ENCODE results near the gene ITPKA. TPM values are rescaled to one million over a fixed set of nuclear protein-coding genes. Genes with fewer than 3 reads are reported as not detected.
A peak's percentile ranks its signal among the peaks of the same experiment; 100 is the strongest.

ITPKA gene
- total and polyA plus RNA-seq, 2 of the 13 experiments (the other 11 are each of a cell fraction or from before 2014, with no cell fraction given), result 13.2 to 41.3 TPM

- TF ChIP-seq, protein P1, sequence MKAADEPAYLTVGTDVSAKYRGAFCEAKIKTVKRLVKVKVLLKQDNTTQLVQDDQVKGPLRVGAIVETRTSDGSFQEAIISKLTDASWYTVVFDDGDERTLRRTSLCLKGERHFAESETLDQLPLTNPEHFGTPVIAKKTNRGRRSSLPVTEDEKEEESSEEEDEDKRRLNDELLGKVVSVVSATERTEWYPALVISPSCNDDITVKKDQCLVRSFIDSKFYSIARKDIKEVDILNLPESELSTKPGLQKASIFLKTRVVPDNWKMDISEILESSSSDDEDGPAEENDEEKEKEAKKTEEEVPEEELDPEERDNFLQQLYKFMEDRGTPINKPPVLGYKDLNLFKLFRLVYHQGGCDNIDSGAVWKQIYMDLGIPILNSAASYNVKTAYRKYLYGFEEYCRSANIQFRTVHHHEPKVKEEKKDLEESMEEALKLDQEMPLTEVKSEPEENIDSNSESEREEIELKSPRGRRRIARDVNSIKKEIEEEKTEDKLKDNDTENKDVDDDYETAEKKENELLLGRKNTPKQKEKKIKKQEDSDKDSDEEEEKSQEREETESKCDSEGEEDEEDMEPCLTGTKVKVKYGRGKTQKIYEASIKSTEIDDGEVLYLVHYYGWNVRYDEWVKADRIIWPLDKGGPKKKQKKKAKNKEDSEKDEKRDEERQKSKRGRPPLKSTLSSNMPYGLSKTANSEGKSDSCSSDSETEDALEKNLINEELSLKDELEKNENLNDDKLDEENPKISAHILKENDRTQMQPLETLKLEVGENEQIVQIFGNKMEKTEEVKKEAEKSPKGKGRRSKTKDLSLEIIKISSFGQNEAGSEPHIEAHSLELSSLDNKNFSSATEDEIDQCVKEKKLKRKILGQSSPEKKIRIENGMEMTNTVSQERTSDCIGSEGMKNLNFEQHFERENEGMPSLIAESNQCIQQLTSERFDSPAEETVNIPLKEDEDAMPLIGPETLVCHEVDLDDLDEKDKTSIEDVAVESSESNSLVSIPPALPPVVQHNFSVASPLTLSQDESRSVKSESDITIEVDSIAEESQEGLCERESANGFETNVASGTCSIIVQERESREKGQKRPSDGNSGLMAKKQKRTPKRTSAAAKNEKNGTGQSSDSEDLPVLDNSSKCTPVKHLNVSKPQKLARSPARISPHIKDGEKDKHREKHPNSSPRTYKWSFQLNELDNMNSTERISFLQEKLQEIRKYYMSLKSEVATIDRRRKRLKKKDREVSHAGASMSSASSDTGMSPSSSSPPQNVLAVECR (CRISPR knock-in tag; IDR thresholded peaks at IDR 0.05; ENCODE audit: borderline replicate concordance), result peak; percentile 41
- TF ChIP-seq SNRNP70 (IDR thresholded peaks at IDR 0.05; ENCODE audit: low read depth, low read length), result no peak
- peak; percentile 84; the same call in 1 of the 2 replicates for TF ChIP-seq RNF2 (conservative IDR thresholded peaks at IDR 0.05; ENCODE audit: low read depth)
- no peak for TF ChIP-seq SOX13 (IDR thresholded peaks at IDR 0.05)
- TF ChIP-seq SOX13 (CRISPR knock-in tag; conservative IDR thresholded peaks at IDR 0.05 in 1 of 2, IDR thresholded peaks at IDR 0.05 in 1 of 2), result 0 out of 4 replicates have a peak, but pooled peaks of 1 of the 2 experiments have one; percentile 28
- no peak for TF ChIP-seq AGO1 (IDR thresholded peaks at IDR 0.05; ENCODE audit: low read depth, low read length, poor library complexity, severe bottlenecking)
- TF ChIP-seq RFX5 (IDR thresholded peaks at IDR 0.05; ENCODE audit: low read depth, low read length), result no peak
- 0 out of 2 replicates have a peak, but pooled peaks have one; percentile 31 for TF ChIP-seq ATF2 (CRISPR knock-in tag; IDR thresholded peaks at IDR 0.05)
- TF ChIP-seq, protein P2, sequence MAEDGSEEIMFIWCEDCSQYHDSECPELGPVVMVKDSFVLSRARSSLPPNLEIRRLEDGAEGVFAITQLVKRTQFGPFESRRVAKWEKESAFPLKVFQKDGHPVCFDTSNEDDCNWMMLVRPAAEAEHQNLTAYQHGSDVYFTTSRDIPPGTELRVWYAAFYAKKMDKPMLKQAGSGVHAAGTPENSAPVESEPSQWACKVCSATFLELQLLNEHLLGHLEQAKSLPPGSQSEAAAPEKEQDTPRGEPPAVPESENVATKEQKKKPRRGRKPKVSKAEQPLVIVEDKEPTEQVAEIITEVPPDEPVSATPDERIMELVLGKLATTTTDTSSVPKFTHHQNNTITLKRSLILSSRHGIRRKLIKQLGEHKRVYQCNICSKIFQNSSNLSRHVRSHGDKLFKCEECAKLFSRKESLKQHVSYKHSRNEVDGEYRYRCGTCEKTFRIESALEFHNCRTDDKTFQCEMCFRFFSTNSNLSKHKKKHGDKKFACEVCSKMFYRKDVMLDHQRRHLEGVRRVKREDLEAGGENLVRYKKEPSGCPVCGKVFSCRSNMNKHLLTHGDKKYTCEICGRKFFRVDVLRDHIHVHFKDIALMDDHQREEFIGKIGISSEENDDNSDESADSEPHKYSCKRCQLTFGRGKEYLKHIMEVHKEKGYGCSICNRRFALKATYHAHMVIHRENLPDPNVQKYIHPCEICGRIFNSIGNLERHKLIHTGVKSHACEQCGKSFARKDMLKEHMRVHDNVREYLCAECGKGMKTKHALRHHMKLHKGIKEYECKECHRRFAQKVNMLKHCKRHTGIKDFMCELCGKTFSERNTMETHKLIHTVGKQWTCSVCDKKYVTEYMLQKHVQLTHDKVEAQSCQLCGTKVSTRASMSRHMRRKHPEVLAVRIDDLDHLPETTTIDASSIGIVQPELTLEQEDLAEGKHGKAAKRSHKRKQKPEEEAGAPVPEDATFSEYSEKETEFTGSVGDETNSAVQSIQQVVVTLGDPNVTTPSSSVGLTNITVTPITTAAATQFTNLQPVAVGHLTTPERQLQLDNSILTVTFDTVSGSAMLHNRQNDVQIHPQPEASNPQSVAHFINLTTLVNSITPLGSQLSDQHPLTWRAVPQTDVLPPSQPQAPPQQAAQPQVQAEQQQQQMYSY (CRISPR knock-in tag; IDR thresholded peaks at IDR 0.05), result peak; percentile 25; the same call in 1 of the 2 replicates
- TF ChIP-seq GABPA (IDR thresholded peaks at IDR 0.05; ENCODE audit: low read depth, low read length), result no peak
- TF ChIP-seq GABPA (CRISPR knock-in tag; IDR thresholded peaks at IDR 0.05; ENCODE audit: low read depth), result no peak
- peak; percentile 72 for TF ChIP-seq MYC (CRISPR knock-in tag; IDR thresholded peaks at IDR 0.05; ENCODE audit: borderline replicate concordance)
- TF ChIP-seq ATF7-NPFF (CRISPR knock-in tag; IDR thresholded peaks at IDR 0.05; ENCODE audit: low read depth), result 0 out of 2 replicates have a peak, but pooled peaks have one; percentile 20
- peak; percentile 47 for TF ChIP-seq POLR2G (IDR thresholded peaks at IDR 0.05; ENCODE audit: low read depth, low read length)
- TF ChIP-seq YY1 (IDR thresholded peaks at IDR 0.05; ENCODE audit: insufficient read depth, insufficient replicate concordance, low read depth, low read length), result peak; percentile 56
- no peak for TF ChIP-seq ZBTB42 (CRISPR knock-in tag; IDR thresholded peaks at IDR 0.05)
- peak in 1 of 2 experiments; percentile 55; a peak in 1 of 4 replicates for TF ChIP-seq POLR2A (IDR thresholded peaks at IDR 0.05; ENCODE audit: insufficient read depth in 1 of 2, low read depth in 2 of 2, low read length in 2 of 2)
- no peak for TF ChIP-seq ZNF256 (CRISPR knock-in tag; conservative IDR thresholded peaks at IDR 0.05)
- TF ChIP-seq DMAP1 (CRISPR knock-in tag; IDR thresholded peaks at IDR 0.05), result peak; percentile 44; the same call in 1 of the 2 replicates
- 0 out of 2 replicates have a peak, but pooled peaks have one; percentile 38 for TF ChIP-seq IRF2 (CRISPR knock-in tag; IDR thresholded peaks at IDR 0.05)
- peak; percentile 32; the same call in 1 of the 2 replicates for TF ChIP-seq KLF6 (CRISPR knock-in tag; IDR thresholded peaks at IDR 0.05)
Observed at GRCh38 chr15:41494190-41494921, 682 bp downstream of the ITPKA start (continued).
